Neural crest cell (in vitro differentiated cells): ENCODE results near the gene PIGN. TPM values are rescaled to one million over a fixed set of nuclear protein-coding genes. Genes with fewer than 3 reads are reported as not detected.

Experiments
- DNase-seq: peaks from one replicate; pipeline ENCODE4 v3.0.0; 2021; ENCODE audit warnings: low read depth, mixed read lengths, low spot score
- H3K27ac Mint-ChIP-seq: one replicate; pipeline ENCODE4 v1.8.0; 2021; ENCODE audit warnings: mild to moderate bottlenecking, mixed read lengths; ENCODE audit not compliant: unreplicated experiment
- H3K27me3 Mint-ChIP-seq: 2 replicates; pipeline ENCODE4 v1.8.0; 2021; ENCODE audit warnings: low read depth, mild to moderate bottlenecking, mixed read lengths
- H3K36me3 Mint-ChIP-seq: 2 replicates; pipeline ENCODE4 v1.8.0; 2021; ENCODE audit warnings: low read depth, mild to moderate bottlenecking, mixed read lengths
- H3K4me1 Mint-ChIP-seq: 2 replicates; pipeline ENCODE4 v1.8.0; 2021; ENCODE audit warnings: mixed read lengths
- H3K4me3 Mint-ChIP-seq: one replicate; pipeline ENCODE4 v1.8.0; 2021; ENCODE audit warnings: mild to moderate bottlenecking, mixed read lengths
- H3K9me3 Mint-ChIP-seq: 2 replicates; pipeline ENCODE4 v1.8.0; 2021; ENCODE audit warnings: mixed read lengths
- CTCF ChIP-seq: fragments of 200-600 bp; sonication (generic); conservative IDR thresholded peaks from 2 replicates; pipeline ENCODE4 v1.5.0; 2021; ENCODE audit warnings: antibody characterized with exemption, mild to moderate bottlenecking
- total RNA-seq: library from RNA; stranded (reverse); gene quantifications from 2 replicates; pipeline ENCODE4 v1.2.1, GENCODE V29; 2021

PIGN gene
- total RNA-seq, 1 donor from 2014 or later: 24.1 TPM

GRCh38 chr18:62080172-62080900 lies 106.5 kb downstream of the PIGN start:
- DNase-seq: no peak
- no peak overlapping the region for H3K27ac Mint-ChIP-seq
- no peaks in the 10 kb centered on the region for H3K27me3 Mint-ChIP-seq
- no peak overlapping the region for H3K4me3 Mint-ChIP-seq
- peaks cover 3% of the 10 kb centered on the region for H3K36me3 Mint-ChIP-seq
- TF ChIP-seq CTCF: no peak
- no peaks in the 10 kb centered on the region for H3K9me3 Mint-ChIP-seq
- H3K4me1 Mint-ChIP-seq: no peaks in the 10 kb centered on the region

- no peak for DNase-seq
- H3K9me3 Mint-ChIP-seq: peaks cover 3% of the 10 kb centered on the region
- TF ChIP-seq CTCF: no peak
- H3K27me3 Mint-ChIP-seq: no peaks in the 10 kb centered on the region
- no peak overlapping the region for H3K27ac Mint-ChIP-seq
- no peaks in the 10 kb centered on the region for H3K36me3 Mint-ChIP-seq
- H3K4me1 Mint-ChIP-seq: no peaks in the 10 kb centered on the region
- H3K4me3 Mint-ChIP-seq: no peak overlapping the region
These were observed 113.2 kb downstream of the PIGN start for GRCh38 chr18:62073461-62074281.

GRCh38 chr18:62072370-62072769 lies 114.5 kb downstream of the PIGN start:
- H3K27me3 Mint-ChIP-seq: no peaks in the 10 kb centered on the region
- H3K4me1 Mint-ChIP-seq: no peaks in the 10 kb centered on the region
- H3K36me3 Mint-ChIP-seq: no peaks in the 10 kb centered on the region
- H3K4me3 Mint-ChIP-seq: no peak overlapping the region
- TF ChIP-seq CTCF: no peak
- H3K27ac Mint-ChIP-seq: no peak overlapping the region
- DNase-seq: no peak
- H3K9me3 Mint-ChIP-seq: peaks cover 3% of the 10 kb centered on the region

GRCh38 chr18:62071071-62071470 lies 115.8 kb downstream of the PIGN start:
- Mint-ChIP-seq H3K4me3 (no peak overlapping the region), H3K36me3 (no peaks in the 10 kb centered on the region), H3K4me1 (no peaks in the 10 kb centered on the region), H3K9me3 (peaks cover 3% of the 10 kb centered on the region), H3K27me3 (no peaks in the 10 kb centered on the region), H3K27ac (no peak overlapping the region)
- TF ChIP-seq CTCF: no peak
- no peak for DNase-seq

- no peak overlapping the region for H3K27ac Mint-ChIP-seq
- no peak for DNase-seq
- no peaks in the 10 kb centered on the region for H3K27me3 Mint-ChIP-seq
- H3K9me3 Mint-ChIP-seq: peaks cover 3% of the 10 kb centered on the region
- H3K36me3 Mint-ChIP-seq: no peaks in the 10 kb centered on the region
- TF ChIP-seq CTCF: no peak
- no peak overlapping the region for H3K4me3 Mint-ChIP-seq
- no peaks in the 10 kb centered on the region for H3K4me1 Mint-ChIP-seq
These were observed 116.6 kb downstream of the PIGN start for GRCh38 chr18:62070302-62070701.
